AG09309 (cell line): ENCODE results near the gene ADSS1.
A peak's percentile ranks its signal among the peaks of the same experiment; 100 is the strongest.
"Not testable (repeated sequence)": the region's sequence is repeated elsewhere in the genome, so short reads cannot be mapped to it uniquely, and the experiment has no call there.

Source experiments
- DNase-seq: peaks from one replicate; pipeline ENCODE4 v3.0.0-alpha.2; 2010; ENCODE audit warnings: low read depth
- H3K4me3 ChIP-seq: 2 replicates; pipeline ENCODE4 v1.5.1; 2011; ENCODE audit warnings: mild to moderate bottlenecking, low read depth, low read length, moderate library complexity; ENCODE audit not compliant: control insufficient read depth
- TF ChIP-seq, protein P1 (sequence below): IDR thresholded peaks from 2 replicates; pipeline ENCODE4 v1.5.1; 2011; ENCODE audit warnings: mild to moderate bottlenecking, low read depth, low read length, inconsistent platforms; ENCODE audit not compliant: insufficient read depth, control insufficient read depth; ENCODE audit errors: missing control alignments

Gene ADSS1

DNA sequence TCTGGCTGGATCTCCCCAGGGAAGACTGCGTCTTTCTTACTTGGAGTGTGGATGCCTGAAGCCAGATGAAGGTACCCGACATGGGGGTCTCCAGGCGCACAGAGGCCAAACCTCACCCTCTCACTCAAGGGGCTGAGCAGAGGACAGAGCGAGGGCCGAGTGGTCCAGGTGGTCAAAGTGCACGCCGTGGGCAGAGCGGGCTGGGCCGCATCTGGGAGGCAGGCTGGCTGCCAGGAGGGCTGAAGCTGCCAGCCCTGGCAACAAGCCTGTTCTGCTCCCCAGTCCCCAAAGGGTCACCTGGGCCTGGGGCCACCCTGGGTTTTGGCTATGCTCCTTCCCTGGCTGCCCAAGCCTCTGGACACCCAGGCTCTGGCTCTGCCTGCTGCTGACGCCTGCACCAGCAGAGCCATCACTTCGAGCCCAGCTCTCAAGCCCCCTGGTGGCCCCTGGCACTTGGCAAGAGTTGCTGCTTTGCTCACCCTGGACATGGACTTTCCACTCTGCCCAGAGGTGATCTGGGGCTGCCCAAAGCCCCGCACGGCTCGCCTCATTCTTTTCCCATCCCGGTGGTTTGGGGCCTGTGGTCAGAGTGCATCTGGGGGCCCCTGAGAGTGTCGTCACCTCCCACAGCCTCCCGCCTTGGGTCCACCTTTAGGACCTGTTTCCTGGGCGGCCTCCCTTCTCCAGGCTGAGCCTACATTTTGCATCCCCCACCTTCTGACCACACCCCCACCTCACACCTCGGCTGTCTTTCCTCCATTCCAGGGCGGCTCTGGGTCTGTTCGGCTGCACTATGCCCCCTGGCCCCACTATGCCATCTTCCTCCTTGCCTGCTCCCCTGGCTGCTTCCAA lies 2.8 kb downstream of the ADSS1 start:
- H3K4me3 ChIP-seq: no peak overlapping the region
- no peak for DNase-seq
- TF ChIP-seq, protein P1, sequence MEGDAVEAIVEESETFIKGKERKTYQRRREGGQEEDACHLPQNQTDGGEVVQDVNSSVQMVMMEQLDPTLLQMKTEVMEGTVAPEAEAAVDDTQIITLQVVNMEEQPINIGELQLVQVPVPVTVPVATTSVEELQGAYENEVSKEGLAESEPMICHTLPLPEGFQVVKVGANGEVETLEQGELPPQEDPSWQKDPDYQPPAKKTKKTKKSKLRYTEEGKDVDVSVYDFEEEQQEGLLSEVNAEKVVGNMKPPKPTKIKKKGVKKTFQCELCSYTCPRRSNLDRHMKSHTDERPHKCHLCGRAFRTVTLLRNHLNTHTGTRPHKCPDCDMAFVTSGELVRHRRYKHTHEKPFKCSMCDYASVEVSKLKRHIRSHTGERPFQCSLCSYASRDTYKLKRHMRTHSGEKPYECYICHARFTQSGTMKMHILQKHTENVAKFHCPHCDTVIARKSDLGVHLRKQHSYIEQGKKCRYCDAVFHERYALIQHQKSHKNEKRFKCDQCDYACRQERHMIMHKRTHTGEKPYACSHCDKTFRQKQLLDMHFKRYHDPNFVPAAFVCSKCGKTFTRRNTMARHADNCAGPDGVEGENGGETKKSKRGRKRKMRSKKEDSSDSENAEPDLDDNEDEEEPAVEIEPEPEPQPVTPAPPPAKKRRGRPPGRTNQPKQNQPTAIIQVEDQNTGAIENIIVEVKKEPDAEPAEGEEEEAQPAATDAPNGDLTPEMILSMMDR: no peak

DNA sequence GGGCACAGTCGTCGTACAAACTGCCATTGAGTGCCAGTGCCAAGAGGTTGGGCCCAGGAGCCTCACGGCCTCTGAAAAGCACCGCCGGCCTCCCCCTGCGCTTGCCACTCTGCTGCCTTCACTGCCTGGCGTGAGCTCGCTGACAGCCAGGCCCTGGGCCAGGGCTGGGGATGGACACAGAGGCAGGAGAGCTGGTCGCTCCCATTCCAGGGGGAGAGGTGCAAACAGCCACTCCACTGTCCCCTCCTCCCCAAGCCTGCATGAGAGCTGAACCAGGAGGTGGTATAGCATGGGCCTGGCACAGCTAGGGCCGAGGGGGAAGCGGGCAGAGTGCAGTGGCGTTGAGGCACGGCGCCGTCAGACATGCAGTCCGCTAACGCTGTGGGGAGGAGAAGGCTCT lies 4.6 kb downstream of the ADSS1 start:
- TF ChIP-seq, protein P1: no peak
- H3K4me3 ChIP-seq: no peak overlapping the region
- no peak for DNase-seq

DNA sequence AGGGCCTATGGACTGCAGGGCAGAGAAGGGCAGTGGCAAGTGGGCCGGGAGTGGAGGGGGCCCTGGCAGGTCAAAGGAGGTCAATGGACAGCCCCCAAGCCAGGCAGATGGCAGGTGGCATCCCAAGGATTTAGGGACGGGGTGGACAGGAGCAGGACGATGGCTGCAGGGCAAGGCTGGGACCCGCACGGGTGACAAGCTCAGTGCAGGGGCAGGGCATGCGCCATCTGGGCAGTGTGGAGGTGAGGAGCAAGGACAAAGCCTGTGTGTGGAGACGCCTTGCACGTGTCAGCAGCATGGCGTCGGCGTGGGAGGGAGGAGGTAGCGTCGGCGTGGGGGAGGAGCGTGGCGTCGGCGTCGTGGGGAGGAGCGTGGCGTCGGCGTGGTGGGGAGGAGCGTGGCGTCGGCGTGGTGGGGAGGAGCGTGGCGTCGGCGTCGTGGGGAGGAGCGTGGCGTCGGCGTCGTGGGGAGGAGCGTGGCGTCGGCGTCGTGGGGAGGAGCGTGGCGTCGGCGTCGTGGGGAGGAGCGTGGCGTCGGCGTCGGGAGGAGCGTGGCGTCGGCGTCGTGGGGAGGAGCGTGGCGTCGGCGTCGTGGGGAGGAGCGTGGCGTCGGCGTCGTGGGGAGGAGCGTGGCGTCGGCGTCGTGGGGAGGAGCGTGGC lies 5.3 kb downstream of the ADSS1 start:
- not testable (repeated sequence) for DNase-seq, H3K4me3 ChIP-seq

DNA sequence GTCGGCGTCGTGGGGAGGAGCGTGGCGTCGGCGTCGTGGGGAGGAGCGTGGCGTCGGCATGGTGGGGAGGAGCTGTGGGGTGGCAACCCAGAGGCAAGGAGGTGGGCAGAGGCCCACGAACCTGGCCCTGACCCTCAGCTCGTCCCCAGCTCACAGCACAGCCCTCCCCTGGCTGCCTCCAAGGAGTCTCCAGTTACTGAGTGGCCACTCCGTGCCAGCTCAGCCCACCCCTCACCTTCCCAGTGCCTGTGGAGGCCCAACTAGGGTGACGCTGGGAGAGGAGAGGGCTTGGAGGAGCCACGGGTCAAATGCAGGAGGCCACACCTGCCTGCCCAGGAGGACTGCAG lies 5.8 kb downstream of the ADSS1 start:
- no peak overlapping the region for H3K4me3 ChIP-seq
- TF ChIP-seq, protein P1: no peak
- no peak for DNase-seq

DNA sequence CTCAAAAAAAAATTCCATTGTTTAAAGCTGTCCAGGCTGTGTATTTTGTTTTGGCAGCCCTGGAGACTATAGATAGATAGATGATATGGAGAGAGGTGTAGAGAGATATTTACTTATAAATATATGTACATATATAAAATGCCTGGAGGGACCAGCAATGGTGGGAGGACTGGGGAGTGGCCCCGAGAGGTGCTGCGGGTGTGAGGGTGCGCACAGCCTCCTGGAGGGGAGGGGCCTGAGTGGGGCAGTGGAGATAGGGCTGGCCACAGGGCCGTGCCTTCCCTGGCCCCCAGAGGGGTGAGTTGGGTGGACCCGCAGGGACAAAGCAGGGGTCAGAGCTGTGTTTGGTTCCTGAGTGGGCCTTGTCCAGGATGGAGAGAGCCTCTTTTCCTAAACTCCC lies 6.5 kb downstream of the ADSS1 start:
- H3K4me3 ChIP-seq: no peak overlapping the region
- TF ChIP-seq, protein P1: no peak
- DNase-seq: no peak

DNA sequence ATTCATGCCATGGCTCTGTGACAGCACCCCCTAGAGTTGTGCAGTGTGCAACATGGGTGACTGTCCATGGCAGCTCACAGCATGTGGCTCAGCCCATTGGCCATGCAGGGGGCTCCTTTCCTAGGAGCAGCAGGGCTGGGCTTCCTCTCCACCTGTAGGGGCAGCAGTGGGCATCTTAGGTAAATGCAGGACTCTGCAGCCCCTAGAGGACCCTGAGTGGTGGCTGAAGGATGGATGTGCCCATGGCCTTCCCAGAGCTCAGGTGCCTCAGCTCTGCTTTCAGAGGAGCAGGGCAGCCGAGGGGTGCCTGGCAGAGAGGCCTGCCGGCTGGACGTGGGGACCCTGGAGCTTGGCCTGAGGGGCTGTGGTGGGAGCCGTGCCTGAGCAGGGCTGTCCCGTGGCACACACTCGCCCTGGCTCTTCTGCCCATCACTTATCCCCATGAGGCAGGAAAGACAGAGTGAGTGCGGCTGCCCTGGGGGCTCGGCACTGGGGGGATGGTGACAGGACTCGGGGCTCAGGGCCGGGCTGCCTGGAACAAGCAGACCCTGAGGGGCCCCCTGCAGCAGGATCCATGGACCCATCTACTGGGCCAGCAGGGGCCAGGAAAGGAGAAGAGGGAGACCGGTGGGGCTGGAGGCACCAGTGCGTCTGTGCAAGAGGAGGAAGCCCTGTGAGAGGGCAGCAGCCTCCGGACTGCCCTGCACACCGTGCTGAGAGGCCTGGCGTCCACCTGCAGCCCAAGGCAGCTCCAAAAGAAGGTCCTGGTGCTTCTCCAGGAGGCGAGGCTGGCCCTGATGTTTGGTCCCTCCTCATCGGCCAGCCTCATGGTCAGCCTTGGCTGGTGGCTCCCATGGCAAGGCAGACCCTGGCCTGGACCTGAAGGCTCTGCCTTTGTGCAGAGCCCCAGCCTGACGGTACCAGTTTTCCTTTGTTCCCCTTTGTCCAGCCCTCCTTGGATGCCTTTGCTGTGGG lies 7.6 kb downstream of the ADSS1 start:
- TF ChIP-seq, protein P1: peak; percentile 54
- H3K4me3 ChIP-seq: no peak overlapping the region
- DNase-seq: no peak

DNA sequence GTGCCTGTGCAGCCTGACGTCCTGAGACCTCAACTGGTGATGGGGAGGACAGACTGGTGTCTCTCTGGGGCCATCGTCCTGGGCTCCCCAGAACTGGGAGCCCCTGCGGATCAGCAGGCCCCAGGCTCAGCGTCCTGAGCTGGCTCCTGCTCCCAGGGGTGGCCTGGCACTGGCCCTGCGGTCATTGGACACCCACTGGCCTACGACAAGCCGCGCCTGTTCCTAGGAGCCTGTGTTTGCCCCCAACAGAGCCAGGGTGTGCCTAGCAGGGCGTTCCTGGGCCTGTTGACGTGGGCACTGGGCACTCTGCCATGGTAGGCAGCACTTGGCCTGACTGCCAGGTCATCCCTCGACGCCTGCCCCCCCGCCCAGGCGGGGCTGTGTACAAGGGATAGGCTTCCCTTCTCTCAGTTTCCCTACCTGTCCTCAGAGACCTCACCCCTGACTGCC lies 8.4 kb downstream of the ADSS1 start:
- DNase-seq: no peak
- no peak overlapping the region for H3K4me3 ChIP-seq
- TF ChIP-seq, protein P1: no peak
